ENCODE results near the gene USP15. TPM values are rescaled to one million over a fixed set of nuclear protein-coding genes. Genes with fewer than 3 reads are reported as not detected.

USP15 gene
- total and polyA plus RNA-seq, 2 of the 4 experiments (the other 2 are of a cell fraction): 28.5 to 49.6 TPM

GRCh38 chr12:62407587-62407986 lies 147.4 kb downstream of the USP15 start:
- no peak overlapping the region for H4K91ac ChIP-seq (ENCODE audit: insufficient read depth, low read depth, low read length)
- DNase-seq: no peak
- TF ChIP-seq MXI1 (IDR thresholded peaks at IDR 0.05; ENCODE audit: borderline replicate concordance, low read depth, low read length): no peak
- TF ChIP-seq MAFK (IDR thresholded peaks at IDR 0.05; ENCODE audit: low read depth, low read length): no peak
- TF ChIP-seq POLR2A (IDR thresholded peaks at IDR 0.05; ENCODE audit: low read depth, low read length): no peak
- TF ChIP-seq RCOR1 (IDR thresholded peaks at IDR 0.05; ENCODE audit: insufficient replicate concordance, low read length): no peak
- no peak for TF ChIP-seq CTCF (conservative IDR thresholded peaks at IDR 0.05; ENCODE audit: low read depth, low read length)
- no peak for TF ChIP-seq ELK1 (IDR thresholded peaks at IDR 0.05; ENCODE audit: borderline replicate concordance, low read depth, low read length)
- no peak for TF ChIP-seq BHLHE40 (IDR thresholded peaks at IDR 0.05; ENCODE audit: low read depth, low read length)
- no peak for TF ChIP-seq RFX5 (IDR thresholded peaks at IDR 0.05; ENCODE audit: low read depth, low read length)
- TF ChIP-seq NFE2L2 (IDR thresholded peaks at IDR 0.05; ENCODE audit: low read depth, low read length): no peak
- no peak for TF ChIP-seq MAZ (IDR thresholded peaks at IDR 0.05; ENCODE audit: borderline replicate concordance, low read depth, low read length)
- no peak for TF ChIP-seq CHD1 (IDR thresholded peaks at IDR 0.05; ENCODE audit: low read depth, low read length)
- TF ChIP-seq RAD21 (IDR thresholded peaks at IDR 0.05; ENCODE audit: low read length): no peak
- no peak for TF ChIP-seq CEBPB (IDR thresholded peaks at IDR 0.05; ENCODE audit: low read depth, low read length)
- no peak for TF ChIP-seq FOS (IDR thresholded peaks at IDR 0.05; ENCODE audit: low read depth, low read length)
- intact Hi-C loops (cut with micrococcal nuclease): no loop called here
- in situ Hi-C loops (cut with MboI; ENCODE audit: low sequenced_read_pairs): no loop called here
- BruUV-seq (replicated peaks): no TSS peak
- H3K4me1 ChIP-seq (ENCODE audit: control insufficient read depth, insufficient read depth, low read length): no peaks in the 10 kb centered on the region
- H2BK20ac ChIP-seq (ENCODE audit: low read depth, low read length): no peak overlapping the region
- H2BK120ac ChIP-seq (ENCODE audit: low read depth, low read length): no peak overlapping the region
- no peak overlapping the region for H3K4ac ChIP-seq (ENCODE audit: low read depth, low read length)
- dilution Hi-C loops (cut with HindIII; ENCODE audit: low sequenced_read_pairs, unreplicated experiment): no loop called here
- H3K27me3 ChIP-seq (ENCODE audit: control insufficient read depth, insufficient read depth, low read length): no peaks in the 10 kb centered on the region
- no peak overlapping the region for H4K8ac ChIP-seq (ENCODE audit: low read depth in 2 of 2, low read length in 2 of 2)
- H2BK15ac ChIP-seq (ENCODE audit: low read depth, low read length): no peak overlapping the region
- no peak overlapping the region for H2AFZ ChIP-seq (replicated peaks; ENCODE audit: low read length, poor library complexity)
- no peak overlapping the region for H2AK9ac ChIP-seq (replicated peaks; ENCODE audit: low read depth, low read length, poor library complexity)
- no peaks in the 10 kb centered on the region for H3K9me1 ChIP-seq (ENCODE audit: insufficient read depth, low read length)
- no peak overlapping the region for H2AK5ac ChIP-seq (ENCODE audit: low read depth, low read length)
- ATAC-seq (ENCODE audit: low read depth): no peak
- H3K36me3 ChIP-seq (ENCODE audit: control insufficient read depth, insufficient read depth, low read length): 0 out of 2 replicates have a peak, but pooled peaks cover 5% of the 10 kb centered on the region
- H3K18ac ChIP-seq (ENCODE audit: low read depth, low read length): no peak overlapping the region
- H3K27ac ChIP-seq (ENCODE audit: insufficient read depth, low read length): no peak overlapping the region
- no peak overlapping the region for H3K9ac ChIP-seq (ENCODE audit: low read depth, low read length)
- POLR2A ChIA-PET (ENCODE audit: unreplicated experiment): no interaction called here
- WGBS, 2 experiments (ENCODE audit: extremely low coverage in 2 of 2, insufficient read length in 1 of 2): no CpG with 5 or more reads among the region's 1 CpG
- no peak overlapping the region for H3K4me2 ChIP-seq (ENCODE audit: low read depth, low read length)
- no peak overlapping the region for H3K14ac ChIP-seq (replicated peaks; ENCODE audit: low read depth, low read length)
- CTCF ChIA-PET: no interaction called here
- no peak overlapping the region for H3K4me3 ChIP-seq (ENCODE audit: insufficient read depth, low read depth, low read length)
- no peaks in the 10 kb centered on the region for H3K79me1 ChIP-seq (ENCODE audit: low read depth in 1 of 2, low read length in 2 of 2)
- H3K23ac ChIP-seq (ENCODE audit: low read depth, low read length): no peak overlapping the region
- H4K5ac ChIP-seq (ENCODE audit: low read depth, low read length): no peak overlapping the region
- H2BK5ac ChIP-seq (ENCODE audit: low read depth, low read length, poor library complexity, severe bottlenecking): no peak overlapping the region
- H4K20me1 ChIP-seq (ENCODE audit: insufficient read depth, low read length): no peaks in the 10 kb centered on the region
- H3K56ac ChIP-seq (ENCODE audit: extremely low read depth, insufficient read depth, low read length): no peak overlapping the region
- no peaks in the 10 kb centered on the region for H3K9me3 ChIP-seq (ENCODE audit: control insufficient read depth, insufficient read depth, low read length)

Data from IMR-90 (cell line).